HepG2 (cell line): ENCODE measurements around the gene BTBD19. TPM values are rescaled to one million over a fixed set of nuclear protein-coding genes. Genes with fewer than 3 reads are reported as not detected.

ENCODE experiments used
- ATAC-seq: fragments of 200-7000 bp; cut with Tn5 transposase; 3 replicates; pipeline ENCODE4 v1.9.1; 2020; ENCODE audit warnings: mild to moderate bottlenecking, moderate library complexity
- BruUV-seq: library from RNA; stranded (reverse); fragments of 400-500 nt; replicated peaks from 2 replicates; lab custom pipeline; 2021; lab: Mats Ljungman, UMichigan
- CTCF ChIA-PET: fragments of 300-600 bp; formaldehyde crosslinking; extraction: SDS; loops from one replicate; lab custom pipeline; 2021; ENCODE audit warnings: low total read pairs, inconsistent platforms, low intra/inter-chr PET ratio; lab: Yijun Ruan, JAX
- POLR2A ChIA-PET: fragments of 350-600 bp; sonication (Branson Sonifier 250); formaldehyde crosslinking; loops from one replicate; lab custom pipeline; 2020; ENCODE audit warnings: antibody characterized with exemption, inconsistent platforms; lab: Yijun Ruan, JAX
- DNase-seq: peaks from one replicate; pipeline ENCODE4 v3.0.0-alpha.2; 2015; ENCODE audit warnings: low spot score
- FAIRE-seq: peaks from 3 replicates; lab custom pipeline; 2011; peaks lifted over from hg19 to GRCh38; lab: Jason Lieb, UNC
- H2AFZ ChIP-seq: one replicate; pipeline ENCODE4 v1.6.1; 2011; ENCODE audit warnings: low read length, inconsistent platforms
- H3K27ac ChIP-seq: fragments of 300-600 bp; 3 replicates; pipeline ENCODE4 v1.8.0; 2011; ENCODE audit warnings: mixed run types, mild to moderate bottlenecking, mixed read lengths, low read length, inconsistent platforms; ENCODE audit not compliant: insufficient read depth; ENCODE audit errors: extremely low read length
- H3K27me3 ChIP-seq, 2 experiments: fragments of 200-600 bp in 1 of 2; 2 replicates in 1 of 2; 3 replicates in 1 of 2; pipeline versions ENCODE4 v1.6.0 to v1.8.0; 2011; ENCODE audit warnings: low read length in 2 of 2, mild to moderate bottlenecking in 2 of 2, moderate library complexity in 2 of 2, inconsistent platforms in 1 of 2; ENCODE audit not compliant: insufficient read depth in 2 of 2, control insufficient read depth in 1 of 2
- H3K36me3 ChIP-seq, 2 experiments: fragments of 200-600 bp in 1 of 2; replicated peaks in 1 of 2; 2 replicates in 1 of 2; 3 replicates in 1 of 2; pipeline versions ENCODE4 v1.5.1 to v1.8.0; 2011; ENCODE audit warnings: low read length in 2 of 2, inconsistent platforms in 1 of 2; ENCODE audit not compliant: insufficient read depth in 2 of 2, control insufficient read depth in 1 of 2
- H3K4me1 ChIP-seq: 2 replicates; pipeline ENCODE4 v1.5.1; 2012; ENCODE audit warnings: low read length, inconsistent platforms; ENCODE audit not compliant: insufficient read depth
- H3K4me2 ChIP-seq: 2 replicates; pipeline ENCODE4 v1.6.0; 2011; ENCODE audit warnings: low read depth, low read length, inconsistent platforms
- H3K4me3 ChIP-seq, 3 experiments: fragments of 200-600 bp in 1 of 3; sonication (generic), shearing (Covaris generic) in 1 of 3; replicated peaks in 1 of 3; 2 replicates each; pipeline ENCODE4 v1.5.1; 2011 to 2016; ENCODE audit warnings: low read length in 3 of 3, inconsistent platforms in 2 of 3, low read depth in 2 of 3, mild to moderate bottlenecking in 2 of 3, control low read depth in 1 of 3, mixed read lengths in 1 of 3; ENCODE audit not compliant: insufficient read depth in 1 of 3
- H3K79me2 ChIP-seq: one replicate; pipeline ENCODE4 v1.6.1; 2011; ENCODE audit warnings: low read length, inconsistent platforms; ENCODE audit not compliant: insufficient read depth
- H3K9ac ChIP-seq: 2 replicates; pipeline ENCODE4 v1.6.0; 2011; ENCODE audit warnings: mild to moderate bottlenecking, low read depth, low read length, inconsistent platforms; ENCODE audit not compliant: insufficient read depth
- H3K9me3 ChIP-seq: 2 replicates; pipeline ENCODE4 v1.5.1; 2012; ENCODE audit warnings: mild to moderate bottlenecking, low read length
- H4K20me1 ChIP-seq: 2 replicates; pipeline ENCODE4 v1.6.0; 2011; ENCODE audit warnings: inconsistent platforms, mild to moderate bottlenecking, low read length, moderate library complexity; ENCODE audit not compliant: insufficient read depth
- ADNP ChIP-seq: sonication (generic); formaldehyde crosslinking; IDR thresholded peaks from 2 replicates; pipeline ENCODE4 v1.4.0; 2020; ENCODE audit warnings: missing genetic modification reagents
- AGO2 ChIP-seq: fragments of 200-400 bp; formaldehyde crosslinking; optimal IDR thresholded peaks from 2 replicates; pipeline ENCODE3; 2017; ENCODE audit warnings: mild to moderate bottlenecking, low read depth, low read length, moderate library complexity
- DZIP1 ChIP-seq: sonication (generic); formaldehyde crosslinking; IDR thresholded peaks from 2 replicates; pipeline ENCODE4 v1.5.0; 2020; ENCODE audit warnings: mild to moderate bottlenecking, missing genetic modification reagents
- ELF4 ChIP-seq: sonication (generic); formaldehyde crosslinking; IDR thresholded peaks from 2 replicates; pipeline ENCODE4 v1.5.0; 2020; ENCODE audit warnings: missing genetic modification reagents, mild to moderate bottlenecking, moderate library complexity, borderline replicate concordance
- GPBP1L1 ChIP-seq: sonication (generic); formaldehyde crosslinking; IDR thresholded peaks from 2 replicates; pipeline ENCODE4 v1.5.0; 2020; ENCODE audit warnings: mild to moderate bottlenecking, missing genetic modification reagents
- MBD4 ChIP-seq: IDR thresholded peaks from 2 replicates; pipeline ENCODE4 v1.6.1; 2012; ENCODE audit warnings: low read length, inconsistent platforms, borderline replicate concordance
- MIXL1 ChIP-seq: IDR thresholded peaks from 2 replicates; pipeline ENCODE4 v1.6.1; 2016
- RAD51 ChIP-seq: fragments of 450-650 bp; IDR thresholded peaks from 2 replicates; pipeline ENCODE4 v1.6.1; 2016; ENCODE audit warnings: borderline replicate concordance
- RXRB ChIP-seq: IDR thresholded peaks from 2 replicates; pipeline ENCODE4 v1.6.1; 2016; ENCODE audit warnings: borderline replicate concordance, missing genetic modification reagents, missing compliant biosample characterization
- SRY ChIP-seq: sonication (generic); formaldehyde crosslinking; IDR thresholded peaks from 2 replicates; pipeline ENCODE4 v1.8.0; 2022; ENCODE audit warnings: mild to moderate bottlenecking, missing genetic modification reagents
- SYNCRIP ChIP-seq: fragments of 200-400 bp; formaldehyde crosslinking; IDR thresholded peaks from 2 replicates; pipeline ENCODE4 v1.6.1; 2018; ENCODE audit warnings: mild to moderate bottlenecking, low read depth, low read length; ENCODE audit not compliant: insufficient read depth
- ZNF136 ChIP-seq: sonication (generic); formaldehyde crosslinking; IDR thresholded peaks from 2 replicates; pipeline ENCODE4 v1.8.1; 2022; ENCODE audit warnings: low read depth, mild to moderate bottlenecking, moderate library complexity, missing genetic modification reagents
- ZNF235 ChIP-seq: sonication (generic); formaldehyde crosslinking; IDR thresholded peaks from 2 replicates; pipeline ENCODE4 v1.8.1; 2023; ENCODE audit warnings: mild to moderate bottlenecking, missing genetic modification reagents, borderline replicate concordance
- ZNF253 ChIP-seq: sonication (generic); formaldehyde crosslinking; IDR thresholded peaks from 2 replicates; pipeline ENCODE4 v1.8.0; 2022; ENCODE audit warnings: mild to moderate bottlenecking, missing genetic modification reagents, borderline replicate concordance
- ZNF430 ChIP-seq: sonication (generic); formaldehyde crosslinking; IDR thresholded peaks from 2 replicates; pipeline ENCODE4 v1.9.0; 2021; ENCODE audit warnings: mild to moderate bottlenecking, missing genetic modification reagents
- ZNF781 ChIP-seq: sonication (generic); formaldehyde crosslinking; IDR thresholded peaks from 2 replicates; pipeline ENCODE4 v1.5.1; 2020; ENCODE audit warnings: borderline replicate concordance, mild to moderate bottlenecking, missing genetic modification reagents; ENCODE audit errors: not compliant biosample characterization
- ZSCAN21 ChIP-seq: sonication (generic); formaldehyde crosslinking; IDR thresholded peaks from 2 replicates; pipeline ENCODE4 v1.8.0; 2022; ENCODE audit warnings: mild to moderate bottlenecking, missing genetic modification reagents, moderate library complexity, borderline replicate concordance
- WGBS: methylation state at CpG from one replicate; pipeline ENCODE4 v1.1.6; 2017; ENCODE audit warnings: low lambda C conversion rate; 5-methylcytosine and 5-hydroxymethylcytosine counted together
- in situ Hi-C: cut with HindIII; loops from 2 replicates; pipeline ENCODE4 v1.10.0; 2017; ENCODE audit warnings: low pct_unique_long_range_greater_than_20kb; ENCODE audit not compliant: extremely low pct_ligation_motif_present
- intact Hi-C: fragments of 100-400 bp; cut with micrococcal nuclease; formaldehyde crosslinking; loops from one replicate; pipeline ENCODE4 v1.10.0; 2022; ENCODE audit not compliant: unreplicated experiment
- polyA plus RNA-seq, 8 experiments: library from polyadenylated mRNA; depleted of rRNA in 3 of 8; stranded (reverse) in 7 of 8; unstranded in 1 of 8; fragments of >200 nt; fragmentation: Illumina TruSeq in 4 of 8; extraction: Trizol in 4 of 8; gene quantifications; 2 replicates each; pipeline versions ENCODE4 v1.2.1 to v1.2.3, GENCODE V29; 2011 to 2016; ENCODE audit warnings: low read depth in 4 of 8, missing spikeins in 1 of 8, mixed read lengths in 1 of 8; ENCODE audit not compliant: insufficient read depth in 1 of 8
- total RNA-seq, 5 experiments: library from RNA; depleted of rRNA; stranded (reverse); fragments of >200 nt; fragmentation: Illumina TruSeq; extraction: Trizol; gene quantifications; 2 replicates each; pipeline ENCODE4 v1.2.3, GENCODE V29; 2016; ENCODE audit warnings: low read depth in 1 of 5
- TF ChIP-seq, protein P1 (sequence below): sonication (generic); formaldehyde crosslinking; IDR thresholded peaks from 2 replicates; pipeline ENCODE4 v1.4.0; 2020; ENCODE audit warnings: mild to moderate bottlenecking, low read depth, missing genetic modification reagents

The BTBD19 gene
- total and polyA plus RNA-seq, 2 of the 13 experiments (the other 11 are each of a cell fraction or from before 2014, with no cell fraction given), result 2.7 to 6.7 TPM

- peak overlapping the region; percentile 98 for H3K4me2 ChIP-seq
- no TSS peak for BruUV-seq
- peak overlapping the region; percentile 99 for H3K9ac ChIP-seq
- H2AFZ ChIP-seq, result no peak overlapping the region
- H3K27ac ChIP-seq, result peak overlapping the region; percentile 100
- no peaks in the 10 kb centered on the region for H4K20me1 ChIP-seq
- no peaks in the 10 kb centered on the region for H3K27me3 ChIP-seq
- no peak for DNase-seq
- H3K4me3 ChIP-seq, result peak overlapping the region in 1 of 3 experiments; percentile 87; a peak in 1 of 6 replicates
- H3K9me3 ChIP-seq, result no peaks in the 10 kb centered on the region
- 91% methylated on average over 4 of the region's 12 CpGs for WGBS
- intact Hi-C loops (no loop called here), in situ Hi-C loops (no loop called here)
- POLR2A ChIA-PET, result interaction anchor here (1.8 to 12.9 kb wide), 11 partner anchors 11 to 493 kb away, joined by 3 to 570 read pairs (median 28); partner anchors contain the start of genes EIF2B3, HECTD3, PLK3 and RPS8
- H3K4me1 ChIP-seq, result peaks cover 76% of the 10 kb centered on the region
- H3K79me2 ChIP-seq, result peaks cover 11% of the 10 kb centered on the region
- peaks cover 0 to 10% of the 10 kb centered on the region in 2 experiments; a peak in 1 of 5 replicates for H3K36me3 ChIP-seq
- CTCF ChIA-PET, result interaction anchor here (1.0 kb wide), 1 partner anchor 10 kb away, joined by 3 read pairs; the partner anchor contains the start of gene PLK3
- no peak for ATAC-seq
- no peak for FAIRE-seq
- TF ChIP-seq AGO2 (peak; percentile 41), SRY (CRISPR knock-in tag) (no peak), ZNF781 (CRISPR knock-in tag) (no peak), ZNF430 (no peak), ADNP (CRISPR knock-in tag) (no peak), SYNCRIP (no peak), ELF4 (CRISPR knock-in tag) (no peak), ZSCAN21 (CRISPR knock-in tag) (no peak), DZIP1 (CRISPR knock-in tag) (0 out of 2 replicates have a peak, but pooled peaks have one; percentile 26), ZNF136 (CRISPR knock-in tag) (no peak), RAD51 (no peak), ZNF253 (CRISPR knock-in tag) (peak; percentile 8; the same call in 1 of the 2 replicates), MBD4 (no peak), MIXL1 (CRISPR knock-in tag) (no peak), GPBP1L1 (CRISPR knock-in tag) (no peak), ZNF235 (CRISPR knock-in tag) (no peak), RXRB (CRISPR knock-in tag) (no peak)
- TF ChIP-seq, protein P1, sequence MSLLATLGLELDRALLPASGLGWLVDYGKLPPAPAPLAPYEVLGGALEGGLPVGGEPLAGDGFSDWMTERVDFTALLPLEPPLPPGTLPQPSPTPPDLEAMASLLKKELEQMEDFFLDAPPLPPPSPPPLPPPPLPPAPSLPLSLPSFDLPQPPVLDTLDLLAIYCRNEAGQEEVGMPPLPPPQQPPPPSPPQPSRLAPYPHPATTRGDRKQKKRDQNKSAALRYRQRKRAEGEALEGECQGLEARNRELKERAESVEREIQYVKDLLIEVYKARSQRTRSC (CRISPR knock-in tag), result no peak
These were observed 1.9 kb downstream of the BTBD19 start for GRCh38 chr1:44810101-44810761.
